Endothelial cell of umbilical vein (primary cell): Measurements from ENCODE around the gene PPP1R13B.

Source experiments
- EZH2 ChIP-seq: IDR thresholded peaks from 2 replicates; pipeline ENCODE4 v1.6.1; 2012; ENCODE audit warnings: borderline replicate concordance, low read depth, mild to moderate bottlenecking, moderate library complexity, low read length, inconsistent platforms; ENCODE audit not compliant: severe bottlenecking
- GATA2 ChIP-seq: IDR thresholded peaks from 2 replicates; pipeline ENCODE4 v1.7.0; 2011; ENCODE audit warnings: low read depth, mild to moderate bottlenecking, moderate library complexity, mixed read lengths, low read length; ENCODE audit not compliant: insufficient read length, insufficient read depth
- MYC ChIP-seq: IDR thresholded peaks from one replicate; pipeline ENCODE4 v1.6.1; 2011; ENCODE audit warnings: mild to moderate bottlenecking, low read depth, low read length
- POLR2A ChIP-seq: IDR thresholded peaks from 2 replicates; pipeline ENCODE4 v1.6.1; 2012; ENCODE audit warnings: low read depth, mild to moderate bottlenecking, control low read depth, low read length
- POLR2AphosphoS5 ChIP-seq: IDR thresholded peaks from 2 replicates; pipeline ENCODE4 v1.6.1; 2012; ENCODE audit warnings: low read depth, mild to moderate bottlenecking, control low read depth, low read length, moderate library complexity; ENCODE audit not compliant: insufficient read depth
- TF ChIP-seq, protein P1 (sequence below), 2 donors: IDR thresholded peaks; 1 replicate in 1 of 2; 2 replicates in 1 of 2; pipeline ENCODE4 v1.5.1; 2011; ENCODE audit warnings: low read length in 2 of 2, mild to moderate bottlenecking in 2 of 2, moderate library complexity in 2 of 2, control low read depth in 1 of 2, inconsistent platforms in 1 of 2, low read depth in 1 of 2; ENCODE audit not compliant: insufficient read depth in 1 of 2; ENCODE audit errors: extremely low read depth in 1 of 2
- TF ChIP-seq, protein P2 (sequence below): IDR thresholded peaks from 2 replicates; pipeline ENCODE4 v1.6.1; 2011; ENCODE audit not compliant: insufficient read depth, insufficient read length

DNA sequence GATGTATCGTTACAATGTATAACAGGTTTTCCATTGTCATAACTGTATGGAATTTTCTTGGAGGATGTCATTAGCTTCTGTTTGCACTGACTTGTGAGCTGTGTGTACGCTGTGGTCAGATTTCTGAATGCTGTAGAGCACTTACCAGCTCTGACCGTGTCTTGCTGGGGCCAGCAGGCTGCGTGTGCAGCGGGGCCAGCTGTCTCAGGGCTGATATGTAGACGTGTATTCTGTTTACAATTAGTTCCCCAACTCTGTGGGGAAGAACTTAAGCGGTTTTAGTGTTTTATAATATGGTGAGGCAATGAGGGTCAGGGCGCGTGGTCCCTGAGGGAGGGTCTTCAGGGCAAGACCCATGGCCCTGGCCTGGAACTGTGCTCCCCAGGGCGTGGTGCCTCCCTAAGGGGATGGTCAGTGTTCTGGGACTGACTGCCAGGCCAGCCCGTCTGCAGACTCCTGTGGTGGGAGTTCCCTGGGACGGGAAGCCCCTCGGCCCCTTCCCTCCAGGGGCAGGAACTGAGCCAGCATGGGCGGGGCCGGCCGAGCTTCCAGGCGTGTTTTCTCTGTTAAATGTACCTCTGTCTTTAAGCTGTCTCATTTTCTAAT, 150.8 kb downstream of the PPP1R13B start:
- TF ChIP-seq, protein P1, sequence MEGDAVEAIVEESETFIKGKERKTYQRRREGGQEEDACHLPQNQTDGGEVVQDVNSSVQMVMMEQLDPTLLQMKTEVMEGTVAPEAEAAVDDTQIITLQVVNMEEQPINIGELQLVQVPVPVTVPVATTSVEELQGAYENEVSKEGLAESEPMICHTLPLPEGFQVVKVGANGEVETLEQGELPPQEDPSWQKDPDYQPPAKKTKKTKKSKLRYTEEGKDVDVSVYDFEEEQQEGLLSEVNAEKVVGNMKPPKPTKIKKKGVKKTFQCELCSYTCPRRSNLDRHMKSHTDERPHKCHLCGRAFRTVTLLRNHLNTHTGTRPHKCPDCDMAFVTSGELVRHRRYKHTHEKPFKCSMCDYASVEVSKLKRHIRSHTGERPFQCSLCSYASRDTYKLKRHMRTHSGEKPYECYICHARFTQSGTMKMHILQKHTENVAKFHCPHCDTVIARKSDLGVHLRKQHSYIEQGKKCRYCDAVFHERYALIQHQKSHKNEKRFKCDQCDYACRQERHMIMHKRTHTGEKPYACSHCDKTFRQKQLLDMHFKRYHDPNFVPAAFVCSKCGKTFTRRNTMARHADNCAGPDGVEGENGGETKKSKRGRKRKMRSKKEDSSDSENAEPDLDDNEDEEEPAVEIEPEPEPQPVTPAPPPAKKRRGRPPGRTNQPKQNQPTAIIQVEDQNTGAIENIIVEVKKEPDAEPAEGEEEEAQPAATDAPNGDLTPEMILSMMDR (IDR thresholded peaks at IDR 0.05; ENCODE audit: extremely low read depth in 1 of 2, insufficient read depth in 1 of 2, low read depth in 1 of 2, low read length in 2 of 2): no peak
- TF ChIP-seq, protein P2, sequence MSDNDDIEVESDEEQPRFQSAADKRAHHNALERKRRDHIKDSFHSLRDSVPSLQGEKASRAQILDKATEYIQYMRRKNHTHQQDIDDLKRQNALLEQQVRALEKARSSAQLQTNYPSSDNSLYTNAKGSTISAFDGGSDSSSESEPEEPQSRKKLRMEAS: no peak
- TF ChIP-seq POLR2A: peak; percentile 28
- no peak for TF ChIP-seq EZH2
- TF ChIP-seq POLR2AphosphoS5: peak; percentile 42
- no peak for TF ChIP-seq GATA2
- no peak for TF ChIP-seq MYC
